Measurements from ENCODE around the gene SYNE3.

The SYNE3 gene

DNA sequence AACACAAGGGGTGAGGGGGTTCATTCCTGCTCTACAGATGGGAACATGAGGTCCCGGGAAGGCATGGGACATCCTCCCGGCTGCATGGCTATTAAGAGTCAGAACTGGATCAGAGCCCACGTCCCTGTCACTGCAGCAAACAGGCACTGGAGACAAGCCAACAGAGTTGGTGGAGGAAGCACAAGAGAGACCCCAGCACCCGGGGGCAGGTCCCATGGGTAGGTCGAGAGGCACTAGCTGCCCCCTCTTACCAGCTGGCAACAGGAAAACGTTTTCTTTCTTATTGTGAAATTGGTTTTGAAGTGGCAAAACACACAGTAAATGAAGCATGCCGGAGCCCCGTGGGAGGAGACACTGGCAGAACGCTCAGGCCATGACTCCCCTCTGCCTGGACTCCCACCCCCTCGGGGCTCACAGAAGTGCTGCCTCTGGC, 43.6 kb downstream of the SYNE3 start:
- no peak overlapping the region for H3K4me3 ChIP-seq (ENCODE audit: low read depth, low read length)
- TF ChIP-seq, protein P1, sequence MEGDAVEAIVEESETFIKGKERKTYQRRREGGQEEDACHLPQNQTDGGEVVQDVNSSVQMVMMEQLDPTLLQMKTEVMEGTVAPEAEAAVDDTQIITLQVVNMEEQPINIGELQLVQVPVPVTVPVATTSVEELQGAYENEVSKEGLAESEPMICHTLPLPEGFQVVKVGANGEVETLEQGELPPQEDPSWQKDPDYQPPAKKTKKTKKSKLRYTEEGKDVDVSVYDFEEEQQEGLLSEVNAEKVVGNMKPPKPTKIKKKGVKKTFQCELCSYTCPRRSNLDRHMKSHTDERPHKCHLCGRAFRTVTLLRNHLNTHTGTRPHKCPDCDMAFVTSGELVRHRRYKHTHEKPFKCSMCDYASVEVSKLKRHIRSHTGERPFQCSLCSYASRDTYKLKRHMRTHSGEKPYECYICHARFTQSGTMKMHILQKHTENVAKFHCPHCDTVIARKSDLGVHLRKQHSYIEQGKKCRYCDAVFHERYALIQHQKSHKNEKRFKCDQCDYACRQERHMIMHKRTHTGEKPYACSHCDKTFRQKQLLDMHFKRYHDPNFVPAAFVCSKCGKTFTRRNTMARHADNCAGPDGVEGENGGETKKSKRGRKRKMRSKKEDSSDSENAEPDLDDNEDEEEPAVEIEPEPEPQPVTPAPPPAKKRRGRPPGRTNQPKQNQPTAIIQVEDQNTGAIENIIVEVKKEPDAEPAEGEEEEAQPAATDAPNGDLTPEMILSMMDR (IDR thresholded peaks at IDR 0.05; ENCODE audit: borderline replicate concordance, insufficient read depth, low read depth, low read length) = no peak

DNA sequence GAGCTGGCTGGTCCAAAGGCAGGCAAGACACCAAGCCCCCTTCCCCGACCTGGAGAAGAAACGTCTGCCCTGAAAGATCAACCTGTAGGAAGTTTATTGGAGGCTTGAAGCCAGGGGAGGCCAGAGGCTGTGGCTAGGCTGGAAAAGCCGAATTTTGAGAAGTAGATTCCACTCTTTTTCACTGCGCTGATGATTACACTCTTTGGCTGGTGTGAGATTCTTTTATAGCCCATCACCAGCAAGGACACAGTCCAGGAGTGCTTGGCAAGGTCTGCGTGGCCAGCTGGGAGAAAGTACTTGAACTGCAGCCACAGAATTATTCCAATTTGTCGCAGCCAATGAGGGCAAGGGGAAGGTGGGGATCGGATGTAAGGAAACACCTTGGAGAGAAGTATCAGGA, 45.0 kb downstream of the SYNE3 start:
- H3K4me3 ChIP-seq (ENCODE audit: low read depth, low read length) = no peak overlapping the region
- TF ChIP-seq, protein P1 (IDR thresholded peaks at IDR 0.05; ENCODE audit: borderline replicate concordance, insufficient read depth, low read depth, low read length) = no peak

DNA sequence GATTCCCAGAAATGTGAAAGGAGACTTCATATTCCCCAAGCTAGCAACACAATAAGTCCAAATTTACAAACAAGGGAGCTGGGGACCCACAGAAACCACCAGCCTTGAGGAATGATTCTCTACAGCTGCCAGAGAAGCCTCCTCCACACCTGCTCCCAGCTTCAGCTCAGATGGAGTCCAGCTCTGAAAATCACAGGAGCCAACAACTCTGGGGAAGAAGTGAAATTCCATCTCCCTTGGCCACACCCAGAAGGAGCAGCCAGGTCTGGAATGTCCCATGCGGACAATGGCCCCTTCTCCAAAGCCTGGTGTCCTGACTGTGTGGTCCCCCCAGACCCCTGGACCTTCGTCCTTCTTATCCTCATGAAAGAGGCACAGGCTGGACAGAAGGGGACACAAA, 45.4 kb downstream of the SYNE3 start:
- H3K4me3 ChIP-seq (ENCODE audit: low read depth, low read length) = no peak overlapping the region
- TF ChIP-seq, protein P1 (IDR thresholded peaks at IDR 0.05; ENCODE audit: borderline replicate concordance, insufficient read depth, low read depth, low read length) = no peak

DNA sequence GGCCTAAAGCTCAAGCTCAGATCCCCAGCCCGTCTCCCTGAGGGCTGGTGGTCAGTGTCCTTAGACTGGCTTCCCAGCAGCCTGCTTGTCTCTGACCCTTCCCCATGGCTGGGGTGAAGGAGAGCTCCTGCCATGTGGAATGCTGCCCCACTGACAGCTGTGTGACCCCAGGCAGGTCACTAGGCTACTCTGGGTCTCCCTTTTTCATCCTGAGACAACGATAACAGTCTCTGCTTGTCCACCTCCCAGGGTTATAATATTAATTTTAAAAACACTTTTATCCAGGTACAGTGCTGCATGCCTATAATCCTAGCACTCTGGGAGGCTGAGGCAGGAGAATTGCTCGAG, 47.3 kb downstream of the SYNE3 start:
- TF ChIP-seq, protein P1 (IDR thresholded peaks at IDR 0.05; ENCODE audit: borderline replicate concordance, insufficient read depth, low read depth, low read length) = no peak
- H3K4me3 ChIP-seq (ENCODE audit: low read depth, low read length) = no peak overlapping the region

DNA sequence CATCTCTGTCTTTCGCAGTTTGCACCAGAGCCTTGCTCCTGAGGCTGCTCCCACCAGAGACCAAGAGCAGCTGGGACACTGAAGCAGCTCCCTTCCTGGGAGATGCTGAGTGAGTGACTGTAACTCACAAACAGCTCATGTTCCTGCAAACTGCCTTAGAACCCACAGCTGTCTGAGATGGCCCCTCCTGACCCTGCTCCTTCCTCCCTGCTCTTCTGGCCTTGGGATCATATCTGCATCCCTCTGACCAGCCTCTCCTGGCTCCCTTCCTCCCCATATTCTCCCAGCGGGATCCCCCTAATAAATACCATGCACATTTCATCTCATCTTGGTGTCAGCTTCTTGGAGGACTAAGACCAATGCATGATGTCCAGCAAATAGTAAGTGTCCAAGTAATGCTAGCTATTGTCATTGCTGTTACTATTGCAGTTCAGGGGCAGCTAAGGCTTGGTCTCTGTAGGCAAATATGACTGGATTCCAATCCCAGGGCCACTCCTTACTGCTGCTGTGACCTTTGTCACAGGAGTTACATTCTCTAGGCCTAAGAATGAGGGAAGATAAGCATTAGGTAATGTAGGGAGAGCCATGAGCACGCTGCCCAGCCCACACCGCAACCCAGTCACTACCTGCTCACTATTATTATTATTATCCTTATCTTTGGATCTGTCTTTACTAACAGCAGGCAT, 47.9 kb downstream of the SYNE3 start:
- TF ChIP-seq, protein P1 (IDR thresholded peaks at IDR 0.05; ENCODE audit: borderline replicate concordance, insufficient read depth, low read depth, low read length) = no peak
- H3K4me3 ChIP-seq (ENCODE audit: low read depth, low read length) = no peak overlapping the region

DNA sequence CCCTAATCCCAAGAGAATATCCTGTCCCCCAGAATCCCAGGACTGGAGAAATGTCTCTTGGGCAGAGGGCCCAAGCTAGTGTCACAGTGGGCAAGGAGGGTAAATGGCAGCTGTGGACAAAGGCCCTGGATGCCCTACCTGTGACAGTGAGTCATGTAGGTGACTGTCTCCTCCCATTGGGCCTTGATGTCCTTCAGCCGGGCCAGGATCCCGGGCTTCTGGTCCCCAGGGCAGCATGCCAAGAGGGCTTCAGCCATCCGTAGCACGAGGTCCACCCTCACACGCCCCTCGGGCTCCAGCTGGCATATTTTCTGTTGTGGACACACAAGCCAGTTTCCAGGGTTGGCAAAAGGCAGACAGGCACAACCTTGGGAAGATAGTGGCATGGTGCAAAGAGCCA, 48.8 kb downstream of the SYNE3 start:
- no peak overlapping the region for H3K4me3 ChIP-seq (ENCODE audit: low read depth, low read length)
- TF ChIP-seq, protein P1 (IDR thresholded peaks at IDR 0.05; ENCODE audit: borderline replicate concordance, insufficient read depth, low read depth, low read length) = no peak

DNA sequence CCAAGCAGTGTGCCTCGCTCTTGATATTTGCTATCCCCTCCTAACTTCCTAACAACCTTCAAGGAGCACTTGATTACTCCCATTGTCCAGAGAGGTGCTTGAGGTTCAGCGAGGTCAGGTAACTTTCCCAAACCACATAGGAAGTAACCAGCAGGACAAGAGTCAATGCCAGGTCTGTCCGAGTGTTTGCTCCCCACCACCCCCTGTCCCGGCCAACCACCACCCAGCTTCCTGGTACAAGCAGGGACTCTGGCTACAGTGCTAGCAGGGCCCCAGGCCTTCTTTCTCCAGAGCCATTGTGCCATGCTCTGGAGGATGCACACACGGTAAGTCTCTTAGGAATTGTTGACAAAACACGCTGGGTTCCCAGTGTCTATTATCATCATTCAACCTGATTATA, 49.2 kb downstream of the SYNE3 start:
- TF ChIP-seq, protein P1 (IDR thresholded peaks at IDR 0.05; ENCODE audit: borderline replicate concordance, insufficient read depth, low read depth, low read length) = no peak
- no peak overlapping the region for H3K4me3 ChIP-seq (ENCODE audit: low read depth, low read length)

Data from GM12875 (cell line).